Right lobe of liver (tissue), 6 donors: ENCODE results near the gene DNER. TPM values are rescaled to one million over a fixed set of nuclear protein-coding genes. Genes with fewer than 3 reads are reported as not detected.

ENCODE experiments used
- ATAC-seq, 4 donors: fragments of 200-7000 bp; cut with Tn5 transposase; one replicate each; pipeline ENCODE4 v1.9.1; 2020; ENCODE audit warnings: mild to moderate bottlenecking in 4 of 4, moderate library complexity in 4 of 4
- DNase-seq, 3 donors: peaks; one replicate each; pipeline ENCODE4 v3.0.0-alpha.2; 2020
- H3K27ac ChIP-seq, 3 donors: fragments of 200-600 bp; one replicate each; pipeline ENCODE4 v1.8.0; 2022
- H3K27me3 ChIP-seq, 2 donors: fragments of 200-600 bp; one replicate each; pipeline ENCODE4 v1.8.0; 2022
- H3K36me3 ChIP-seq, 4 donors: fragments of 200-600 bp; sonication (generic) in 1 of 4; one replicate each; pipeline versions ENCODE4 v1.5.1 to v1.8.0; 2017 to 2022; ENCODE audit warnings: control low read depth in 1 of 4
- H3K4me1 ChIP-seq, 4 donors: fragments of 200-600 bp; sonication (generic) in 1 of 4; one replicate each; pipeline versions ENCODE4 v1.5.1 to v1.8.0; 2017 to 2022; ENCODE audit warnings: control low read depth in 1 of 4
- H3K4me3 ChIP-seq, 3 donors: fragments of 200-600 bp; one replicate each; pipeline ENCODE4 v1.8.0; 2022
- H3K9me3 ChIP-seq, 4 donors: fragments of 200-600 bp; sonication (generic) in 1 of 4; one replicate each; pipeline versions ENCODE4 v1.5.1 to v1.8.0; 2017 to 2022; ENCODE audit warnings: control low read depth in 1 of 4
- POLR2A ChIP-seq: fragments of 450-650 bp; IDR thresholded peaks from one replicate; pipeline ENCODE4 v1.6.1; 2017; ENCODE audit warnings: antibody characterized with exemption, mild to moderate bottlenecking
- WGBS: methylation state at CpG from one replicate; pipeline ENCODE4 v1.1.6; 2018; ENCODE audit warnings: low coverage, low lambda C conversion rate; ENCODE audit not compliant: insufficient coverage; ENCODE audit errors: missing lambda C conversion rate; 5-methylcytosine and 5-hydroxymethylcytosine counted together
- intact Hi-C, 2 donors: fragments of 100-400 bp; cut with DNase I; formaldehyde crosslinking; loops; one replicate each; pipeline versions ENCODE4 v1.11.2 to v1.14.1; 2022
- small RNA-seq, 2 experiments: library from RNA; depleted of rRNA; stranded (forward); fragments of <200 nt; gene quantifications; one replicate each; pipeline ENCODE3, GENCODE V24; 2016
- total RNA-seq, 6 experiments: library from RNA; depleted of rRNA in 2 of 6; stranded (reverse); fragments of >200 nt in 2 of 6; fragmentation: NEBNext Ultra II Directional in 3 of 6; extraction: Animal tissue kit (Norgen Biotek cat#: 25700) in 3 of 6; gene quantifications; one replicate each; pipeline versions ENCODE4 v1.1.0 to v1.2.4, GENCODE V29; 2016 to 2023
- TF ChIP-seq, protein P1 (sequence below), 4 donors: fragments of 200-600 bp in 3 of 4; fragments of 450-650 bp in 1 of 4; IDR thresholded peaks; one replicate each; pipeline versions ENCODE4 v1.5.1 to v1.8.0; 2016 to 2022; ENCODE audit warnings: antibody characterized with exemption in 4 of 4, mild to moderate bottlenecking in 2 of 4
- donor health status: DM: no; HTN: yes; CAD: no.
- donor health status: DM: no; HTN: no; CAD: no.
- donor health status: DM: no; HTN: no; CAD: no.
- donor health status: DM: no; HTN: yes; CAD: no.
- donor health status: DM: no; HTN: yes; CAD: no.

Gene DNER
- total RNA-seq, 6 experiments from 2014 or later: 0.13 TPM; not detected in 5

DNA sequence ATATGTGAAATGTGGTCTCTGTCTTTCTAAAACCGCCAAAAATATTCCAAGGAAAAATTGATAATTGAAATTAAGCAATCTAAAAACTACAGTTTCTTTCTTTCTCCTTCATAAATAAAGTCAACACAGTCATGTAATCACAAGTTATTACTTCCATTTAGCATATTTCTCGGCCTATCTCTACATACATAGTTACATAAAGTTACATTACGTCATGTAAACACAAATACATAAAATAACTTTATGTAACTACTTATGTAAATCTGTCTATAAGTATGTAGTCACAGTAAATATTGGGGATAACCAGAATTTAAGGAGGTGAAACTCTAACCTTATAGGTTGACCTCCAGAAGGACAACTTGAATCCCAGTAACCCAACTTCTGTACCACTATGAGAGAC lies 394.8 kb downstream of the DNER start:
- Histone ChIP-seq H3K9me3 (no peaks in the 10 kb centered on the region), H3K4me1 (no peaks in the 10 kb centered on the region), H3K27me3 (no peaks in the 10 kb centered on the region), H3K27ac (no peak overlapping the region), H3K4me3 (no peak overlapping the region), H3K36me3 (no peaks in the 10 kb centered on the region)
- TF ChIP-seq, protein P1, sequence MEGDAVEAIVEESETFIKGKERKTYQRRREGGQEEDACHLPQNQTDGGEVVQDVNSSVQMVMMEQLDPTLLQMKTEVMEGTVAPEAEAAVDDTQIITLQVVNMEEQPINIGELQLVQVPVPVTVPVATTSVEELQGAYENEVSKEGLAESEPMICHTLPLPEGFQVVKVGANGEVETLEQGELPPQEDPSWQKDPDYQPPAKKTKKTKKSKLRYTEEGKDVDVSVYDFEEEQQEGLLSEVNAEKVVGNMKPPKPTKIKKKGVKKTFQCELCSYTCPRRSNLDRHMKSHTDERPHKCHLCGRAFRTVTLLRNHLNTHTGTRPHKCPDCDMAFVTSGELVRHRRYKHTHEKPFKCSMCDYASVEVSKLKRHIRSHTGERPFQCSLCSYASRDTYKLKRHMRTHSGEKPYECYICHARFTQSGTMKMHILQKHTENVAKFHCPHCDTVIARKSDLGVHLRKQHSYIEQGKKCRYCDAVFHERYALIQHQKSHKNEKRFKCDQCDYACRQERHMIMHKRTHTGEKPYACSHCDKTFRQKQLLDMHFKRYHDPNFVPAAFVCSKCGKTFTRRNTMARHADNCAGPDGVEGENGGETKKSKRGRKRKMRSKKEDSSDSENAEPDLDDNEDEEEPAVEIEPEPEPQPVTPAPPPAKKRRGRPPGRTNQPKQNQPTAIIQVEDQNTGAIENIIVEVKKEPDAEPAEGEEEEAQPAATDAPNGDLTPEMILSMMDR (IDR thresholded peaks at IDR 0.05): no peak
- no peak for TF ChIP-seq POLR2A
- DNase-seq (no peak), ATAC-seq (no peak)
- 80% methylated on average over 3 of the region's 3 CpGs for WGBS
- intact Hi-C loops: no loop called here

DNA sequence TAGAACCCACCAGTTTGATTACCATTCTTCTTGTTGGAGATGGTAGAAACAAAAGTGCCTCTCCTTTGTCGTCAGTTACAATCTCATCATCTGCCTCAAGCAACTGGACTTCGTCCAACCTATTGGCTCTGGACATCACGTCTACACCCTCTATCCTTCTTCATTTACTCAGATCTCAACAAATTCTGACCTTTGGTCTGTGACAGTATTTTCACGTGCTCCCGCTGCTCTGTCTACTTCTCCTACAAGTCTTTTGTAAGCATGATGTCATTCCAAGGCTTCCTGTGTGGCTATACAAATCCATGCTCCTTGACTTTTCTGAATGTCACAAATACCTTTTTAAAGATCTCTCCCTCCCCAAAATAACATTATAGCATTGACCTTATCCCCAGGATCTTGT lies 400.2 kb downstream of the DNER start:
- Histone ChIP-seq H3K9me3 (no peaks in the 10 kb centered on the region), H3K27me3 (no peaks in the 10 kb centered on the region), H3K4me3 (no peak overlapping the region), H3K27ac (no peak overlapping the region), H3K36me3 (no peaks in the 10 kb centered on the region), H3K4me1 (no peaks in the 10 kb centered on the region)
- no peak for TF ChIP-seq POLR2A
- TF ChIP-seq, protein P1 (IDR thresholded peaks at IDR 0.05): no peak
- intact Hi-C loops: no loop called here
- no peak for ATAC-seq
- no peak for DNase-seq
- 56% methylated on average over 5 of the region's 5 CpGs for WGBS

DNA sequence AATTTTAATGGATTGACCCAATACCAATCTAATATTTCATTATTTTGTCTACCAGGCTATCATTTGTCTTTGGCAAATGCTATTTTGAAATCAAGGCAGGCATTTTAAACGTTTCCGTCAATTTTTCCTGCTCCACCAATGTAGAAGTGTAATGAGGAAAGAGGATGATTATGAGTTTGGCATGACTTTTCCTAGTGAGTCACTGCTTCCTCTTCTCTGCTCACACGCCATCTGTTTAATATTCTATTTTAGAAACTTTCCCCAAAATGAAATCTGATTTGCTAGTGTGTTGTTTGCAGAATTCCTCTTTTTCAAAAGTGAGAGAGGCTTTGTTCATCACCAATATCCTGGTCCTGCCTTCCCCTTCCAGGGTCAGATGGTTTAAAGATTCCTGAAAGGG lies 400.8 kb downstream of the DNER start:
- intact Hi-C loops: no loop called here
- no peaks in the 10 kb centered on the region for H3K27me3 ChIP-seq
- no peaks in the 10 kb centered on the region for H3K4me1 ChIP-seq
- no peak overlapping the region for H3K4me3 ChIP-seq
- H3K9me3 ChIP-seq: no peaks in the 10 kb centered on the region
- H3K27ac ChIP-seq: no peak overlapping the region
- no peaks in the 10 kb centered on the region for H3K36me3 ChIP-seq
- DNase-seq: no peak
- ATAC-seq: peak in 2 of 4 donors; percentile 39 to 41
- TF ChIP-seq, protein P1 (IDR thresholded peaks at IDR 0.05): no peak
- no peak for TF ChIP-seq POLR2A
- 41% methylated on average over 3 of the region's 3 CpGs for WGBS

Small RNAs within 50 kb of the gene (small RNA-seq; reads per million reads assigned to genes)
- gene RNU7-9P: 0 reads per million in 2 experiments

Other genes starting within 250 kb of the DNER start
- 10 to 100 TPM; 66.5 to 98.0 (median 85.4) TPM for gene TRIP12, start 207.5 kb upstream of the DNER start, total RNA-seq
- 1 to 10 TPM in 1 of 6 experiments, under 1 TPM in 5; 0.49 to 1.2 (median 0.72) TPM for gene FBXO36, start 207.9 kb upstream of the DNER start, total RNA-seq